HuH-7 (cell line): Measurements from ENCODE around the gene LBHD2.

Source experiments
- DNase-seq: peaks from one replicate; pipeline ENCODE4 v3.0.0; 2011; ENCODE audit warnings: low spot score

Gene LBHD2

DNA sequence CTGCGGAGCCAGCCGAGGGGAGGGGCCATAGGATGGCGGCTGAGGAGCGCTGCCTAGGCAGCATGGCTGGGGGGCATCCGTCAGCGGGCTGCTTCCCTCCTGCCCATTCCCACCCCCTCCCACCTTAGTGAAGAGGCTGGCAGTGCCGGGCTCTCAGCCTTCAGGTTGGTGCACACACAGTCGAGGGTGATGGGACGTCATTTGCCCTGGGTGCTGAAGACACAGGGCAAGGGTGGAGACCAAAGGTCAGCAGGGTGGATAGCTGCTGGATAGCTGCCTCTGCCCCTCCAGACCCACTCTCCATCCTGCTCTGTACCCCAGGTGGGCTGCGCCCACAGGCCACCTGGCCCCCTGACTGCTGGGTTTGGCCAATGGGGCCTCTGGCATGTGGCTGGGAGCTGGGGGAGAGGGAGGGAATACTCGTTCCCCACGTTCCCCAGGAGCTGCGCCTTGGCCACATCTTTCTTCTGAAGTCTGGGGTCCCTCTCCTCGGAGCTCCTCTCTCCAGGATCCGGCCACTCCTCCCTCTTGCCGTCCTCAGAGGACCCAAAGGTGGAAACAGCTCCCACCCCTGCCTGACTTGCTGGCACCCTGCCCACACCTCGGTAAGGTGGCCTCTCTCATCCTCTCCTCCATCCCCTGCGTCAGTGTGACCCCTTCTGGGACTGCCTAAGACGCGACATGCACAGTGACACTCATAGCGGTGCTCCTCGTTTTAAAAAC lies 15.5 kb upstream of the LBHD2 start:
- DNase-seq: no peak

GRCh38 chr14:103070263-103070885 lies 13.6 kb upstream of the LBHD2 start:
- DNase-seq: no peak

DNA sequence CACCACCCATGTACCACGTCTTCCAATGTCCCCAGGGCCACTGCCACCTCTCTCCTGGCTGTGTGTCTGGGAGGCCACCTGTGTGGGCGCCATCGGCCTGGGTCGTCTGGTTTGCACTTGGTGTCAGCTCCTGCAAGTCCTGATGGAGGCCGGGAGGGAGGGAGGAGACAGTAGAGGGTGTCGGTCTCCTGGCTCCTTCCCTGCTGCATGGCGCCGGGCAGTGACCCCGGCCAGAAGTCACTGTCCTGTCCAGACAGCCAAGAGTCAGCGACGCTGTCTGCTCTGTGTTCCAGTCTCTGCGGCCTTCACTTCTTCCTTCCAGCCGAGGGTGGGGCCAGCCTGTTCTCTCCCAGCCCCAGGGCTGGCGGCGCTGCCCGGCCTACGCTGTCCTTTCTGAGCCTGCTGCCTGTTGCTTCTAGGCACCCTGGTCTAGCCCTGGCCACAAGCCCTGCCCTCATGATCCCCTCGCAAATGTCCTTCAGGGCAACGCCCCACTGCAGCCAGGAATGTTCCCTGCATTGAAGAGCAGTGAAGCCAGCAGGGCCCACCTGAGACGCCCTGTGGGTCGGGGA lies 13.0 kb upstream of the LBHD2 start:
- no peak for DNase-seq

- DNase-seq: no peak
These were observed 12.3 kb upstream of the LBHD2 start for GRCh38 chr14:103071544-103072251.

GRCh38 chr14:103072595-103073366 lies 11.2 kb upstream of the LBHD2 start:
- DNase-seq: no peak

DNA sequence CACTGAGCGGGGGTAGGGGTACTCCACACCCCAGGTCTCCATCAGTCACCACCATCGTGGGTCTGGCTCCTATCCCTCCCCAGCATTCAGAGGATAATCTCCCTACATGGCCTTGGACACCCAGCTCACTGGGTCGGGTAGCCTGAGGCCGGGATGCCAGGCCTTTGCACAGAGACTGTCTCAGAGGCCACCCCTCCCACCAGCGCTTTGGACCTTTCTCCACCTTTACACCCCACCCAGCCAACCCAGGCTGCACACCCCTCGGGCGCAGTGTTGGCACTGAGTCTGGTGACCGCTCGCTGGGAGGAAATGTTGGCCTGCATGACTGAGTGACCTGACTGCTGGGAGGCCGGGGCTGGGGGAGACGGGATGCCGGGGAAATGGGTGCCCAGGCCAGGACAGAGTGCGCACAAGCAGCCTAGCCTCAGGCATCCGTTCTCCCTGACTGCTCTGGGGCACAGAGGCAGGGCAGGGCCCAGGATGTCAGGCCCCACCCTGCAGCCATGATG lies 10.6 kb upstream of the LBHD2 start:
- no peak for DNase-seq

DNA sequence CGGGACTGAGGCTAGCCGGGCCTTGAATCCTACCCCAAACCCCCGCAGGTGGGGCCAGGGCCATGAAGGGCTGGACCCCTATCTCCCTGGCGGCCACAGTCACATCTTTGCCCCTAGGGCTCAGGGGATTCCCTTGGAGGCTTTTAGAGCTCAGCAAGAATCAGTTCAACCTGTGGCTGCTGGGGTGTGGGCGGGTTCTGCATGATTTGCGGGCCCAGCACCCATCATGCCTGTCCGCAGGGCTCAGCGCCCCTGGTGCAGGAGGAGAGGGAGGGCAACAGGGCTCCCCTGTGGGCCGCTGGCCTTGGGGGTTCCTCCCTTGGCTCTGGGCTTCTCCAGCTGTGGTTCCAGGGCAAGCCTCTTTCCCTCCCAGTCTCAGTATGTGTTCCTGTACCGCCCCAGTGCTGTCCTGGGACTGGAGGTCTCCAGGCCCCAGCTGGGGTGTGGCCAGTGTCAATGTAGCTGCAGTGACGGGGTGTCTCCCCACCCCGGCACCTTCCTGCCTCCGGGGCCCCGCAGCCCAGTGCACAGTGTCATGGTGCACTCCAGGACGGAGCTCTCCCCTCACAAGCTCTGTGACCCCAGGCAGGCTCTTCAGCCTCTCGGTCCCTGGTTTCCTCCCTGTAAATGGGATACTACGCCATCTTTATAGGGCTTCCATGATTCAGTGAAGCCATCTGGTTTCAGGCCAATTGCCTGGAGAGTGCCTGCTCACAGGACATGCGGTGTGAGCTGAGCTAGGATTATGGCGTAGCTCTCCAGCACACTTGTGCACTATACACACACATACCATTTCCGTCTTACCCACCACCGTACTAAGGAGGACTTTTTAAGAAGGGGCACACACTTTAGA lies 9.9 kb upstream of the LBHD2 start:
- DNase-seq: no peak

- peak; percentile 75 for DNase-seq
These were observed 9.2 kb upstream of the LBHD2 start for GRCh38 chr14:103074729-103075367.

GRCh38 chr14:103078420-103078749 lies 5.6 kb upstream of the LBHD2 start:
- DNase-seq: peak; percentile 93

DNA sequence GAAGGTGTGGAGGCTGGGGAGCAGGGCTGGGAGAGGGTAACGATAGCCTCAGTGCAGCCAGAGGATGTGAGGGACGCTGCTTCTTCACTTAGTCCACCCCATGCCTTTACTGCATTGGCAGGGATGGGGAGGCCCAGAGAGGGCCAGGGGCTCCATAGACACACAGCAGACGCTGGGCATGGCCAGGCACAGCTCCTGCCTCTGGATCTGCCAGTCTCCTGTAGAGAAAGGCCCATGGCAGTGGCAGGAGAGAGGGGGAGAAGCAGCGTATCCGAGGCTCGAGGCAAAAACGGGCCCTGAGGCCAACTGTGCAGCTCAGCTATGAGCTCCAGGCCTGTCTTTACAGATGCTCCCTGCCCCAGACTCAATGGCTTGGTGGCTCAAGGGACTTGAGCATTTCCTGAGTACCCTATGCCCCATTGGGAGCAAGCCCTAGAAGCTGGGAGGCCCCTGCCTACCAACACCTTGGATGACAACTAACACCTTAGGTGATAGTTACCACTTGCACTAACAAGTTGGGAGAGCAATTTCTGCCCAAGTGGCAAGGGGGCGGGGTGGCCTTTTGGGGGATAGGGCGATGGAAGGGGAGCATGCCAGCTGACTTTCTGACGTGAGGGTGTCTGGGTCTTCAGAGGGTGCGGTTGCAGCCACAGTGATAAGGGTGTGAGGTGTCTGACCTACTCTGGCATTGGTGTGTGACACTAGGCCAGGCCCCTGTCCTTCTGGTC lies 5.0 kb upstream of the LBHD2 start:
- no peak for DNase-seq

- DNase-seq: no peak
These were observed 2.1 kb upstream of the LBHD2 start for GRCh38 chr14:103081951-103082350.

- no peak for DNase-seq
These were observed 1.4 kb downstream of the LBHD2 start for GRCh38 chr14:103085106-103086091.

GRCh38 chr14:103086771-103087342 lies 2.8 kb downstream of the LBHD2 start:
- no peak for DNase-seq

DNA sequence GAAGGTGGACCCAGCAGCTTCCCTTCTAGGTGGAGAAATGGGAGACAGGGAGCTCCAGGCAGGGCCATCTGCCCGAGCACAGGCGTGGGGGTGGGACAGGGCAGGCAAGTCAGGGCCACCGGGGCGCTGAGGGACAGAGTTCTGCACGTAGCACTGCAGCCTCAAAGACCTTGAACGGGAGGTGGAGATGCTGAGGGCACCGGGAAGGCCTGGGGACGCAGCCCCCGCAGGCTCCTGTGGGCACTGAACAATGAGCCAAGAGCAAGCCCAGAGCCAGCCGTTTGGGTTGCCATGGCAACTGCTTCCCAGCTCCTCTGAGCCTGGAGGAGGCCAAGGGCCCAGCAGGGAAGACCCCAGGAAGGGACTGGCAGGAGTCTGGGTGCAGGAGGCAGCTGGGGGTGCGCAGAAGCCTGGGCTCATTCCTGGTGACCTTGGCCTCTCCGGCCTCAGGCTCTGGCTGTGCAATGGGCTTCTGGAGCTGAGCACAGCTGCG lies 3.4 kb downstream of the LBHD2 start:
- DNase-seq: no peak

DNA sequence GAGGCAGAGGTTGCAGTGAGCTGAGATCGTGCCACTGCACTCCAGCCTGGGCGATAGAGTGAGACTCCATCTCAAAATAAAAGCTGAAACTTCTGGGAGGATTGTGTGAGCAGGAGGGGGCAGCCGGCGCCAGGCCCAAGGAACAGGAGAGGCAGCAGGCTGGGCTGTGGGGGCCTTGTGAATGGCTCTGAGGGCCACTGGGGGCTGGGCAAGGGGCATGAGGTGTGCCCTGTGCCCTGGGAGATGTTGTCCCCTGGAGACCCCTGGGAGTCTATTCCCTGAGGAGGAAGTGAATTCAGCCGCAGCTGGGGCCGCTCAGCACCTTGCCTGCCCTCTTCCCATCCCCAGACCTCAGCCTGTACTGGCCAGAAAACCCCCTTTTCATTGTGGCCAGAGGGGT lies 4.9 kb downstream of the LBHD2 start:
- no peak for DNase-seq

GRCh38 chr14:103089386-103090335 lies 5.7 kb downstream of the LBHD2 start:
- DNase-seq: no peak

DNA sequence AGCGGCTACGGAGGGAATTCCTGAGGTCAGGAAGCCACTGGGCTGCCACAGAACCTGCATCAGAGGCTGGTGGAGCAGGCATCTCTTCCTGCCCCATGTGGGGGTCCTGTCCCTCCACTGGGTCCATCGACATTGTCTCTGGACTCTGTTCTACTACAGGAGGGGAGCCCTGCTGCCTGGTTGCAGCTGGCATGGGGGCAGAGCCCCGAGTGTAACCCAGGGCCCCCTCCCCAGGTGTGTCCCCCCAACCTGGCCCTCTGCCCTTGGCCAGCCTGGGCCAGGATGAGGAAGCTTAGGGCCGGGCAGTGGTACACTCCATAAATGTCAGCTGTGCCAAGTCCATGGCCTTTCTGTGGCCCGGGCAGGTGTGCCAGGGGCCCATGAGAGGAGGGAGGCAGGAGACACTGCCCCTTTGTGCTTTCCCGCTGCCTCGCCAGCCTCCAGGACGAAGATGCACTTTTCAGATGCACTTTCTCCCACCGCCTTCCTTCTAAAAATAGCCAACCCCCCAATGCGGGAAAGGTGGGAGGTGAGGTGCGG lies 6.5 kb downstream of the LBHD2 start:
- no peak for DNase-seq
